PFSK-1 (cell line): ENCODE results near the gene GRIK1.

Experiments used
- FOXP2 ChIP-seq: optimal IDR thresholded peaks from 2 replicates; pipeline ENCODE3; 2011; ENCODE audit warnings: borderline replicate concordance, control low read depth, inconsistent platforms; ENCODE audit not compliant: insufficient read depth; ENCODE audit errors: extremely low read length, extremely low read depth
- POLR2AphosphoS5 ChIP-seq: IDR thresholded peaks from 2 replicates; pipeline ENCODE4 v1.6.1; 2012; ENCODE audit warnings: low read depth, mild to moderate bottlenecking, control low read depth, low read length, moderate library complexity
- REST ChIP-seq, 2 experiments: IDR thresholded peaks; 2 replicates each; pipeline versions ENCODE4 v1.6.1 to v1.8.0; 2011 to 2012; ENCODE audit warnings: low read depth in 2 of 2, low read length in 2 of 2, control low read depth in 1 of 2, inconsistent platforms in 1 of 2, mild to moderate bottlenecking in 1 of 2, moderate library complexity in 1 of 2; ENCODE audit not compliant: insufficient read depth in 1 of 2
- SIN3A ChIP-seq: IDR thresholded peaks from 2 replicates; pipeline ENCODE4 v1.6.1; 2012; ENCODE audit warnings: mild to moderate bottlenecking, low read length, moderate library complexity, borderline replicate concordance; ENCODE audit not compliant: insufficient read depth
- TAF1 ChIP-seq: IDR thresholded peaks from 2 replicates; pipeline ENCODE4 v1.6.1; 2012; ENCODE audit warnings: low read length, control low read depth, borderline replicate concordance; ENCODE audit not compliant: insufficient read depth

GRIK1 gene

DNA sequence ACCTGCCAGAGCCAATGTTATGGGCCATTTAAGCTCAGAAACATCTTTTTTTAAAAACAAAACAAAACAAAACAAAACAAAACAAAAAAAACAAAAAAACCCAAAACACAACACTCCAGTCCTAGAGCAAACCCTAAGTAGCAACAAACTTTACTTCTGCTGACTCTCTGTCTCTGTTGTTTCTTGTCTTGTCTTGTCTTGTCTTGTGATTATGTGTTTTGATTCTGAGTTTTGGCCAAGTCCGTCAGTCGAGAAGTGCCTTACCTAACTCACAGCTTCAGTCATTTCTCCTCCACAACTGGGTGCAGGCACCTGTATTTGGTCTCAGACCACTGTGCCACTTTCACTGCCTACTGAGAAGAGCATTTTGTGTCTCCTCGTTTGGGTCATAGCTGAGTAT lies 333.2 kb downstream of the GRIK1 start:
- TF ChIP-seq FOXP2, result no peak
- TF ChIP-seq SIN3A, result no peak
- TF ChIP-seq REST (IDR thresholded peaks at IDR 0.05; ENCODE audit: insufficient read depth in 1 of 2, low read depth in 2 of 2, low read length in 2 of 2), result no peak
- TF ChIP-seq TAF1, result no peak
- TF ChIP-seq POLR2AphosphoS5, result no peak

GRCh38 chr21:29604076-29604475 lies 335.7 kb downstream of the GRIK1 start:
- TF ChIP-seq FOXP2, result no peak

DNA sequence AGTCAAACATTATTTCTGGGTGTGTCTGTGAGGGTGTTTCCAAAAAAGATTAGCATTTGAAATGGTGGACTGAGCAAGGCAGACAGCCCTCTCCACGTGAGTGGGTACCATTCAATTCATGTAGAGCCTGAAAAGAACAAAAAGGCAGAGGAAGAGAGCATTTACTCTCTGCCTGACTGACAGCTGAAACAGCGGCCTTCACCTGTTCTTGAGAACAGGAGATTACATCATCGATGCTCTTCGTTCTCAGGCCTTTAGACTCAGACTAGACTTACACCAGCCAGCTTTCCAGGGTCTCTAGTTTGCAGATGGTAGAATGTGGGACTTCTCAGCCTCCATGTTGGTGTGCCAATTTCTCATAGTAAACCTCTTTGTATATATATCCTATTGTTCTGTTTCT lies 338.7 kb downstream of the GRIK1 start:
- no peak for TF ChIP-seq POLR2AphosphoS5
- no peak for TF ChIP-seq REST (IDR thresholded peaks at IDR 0.05; ENCODE audit: insufficient read depth in 1 of 2, low read depth in 2 of 2, low read length in 2 of 2)
- TF ChIP-seq SIN3A, result no peak
- no peak for TF ChIP-seq FOXP2
- TF ChIP-seq TAF1, result no peak

GRCh38 chr21:29586696-29587095 lies 353.1 kb downstream of the GRIK1 start:
- no peak for TF ChIP-seq FOXP2

DNA sequence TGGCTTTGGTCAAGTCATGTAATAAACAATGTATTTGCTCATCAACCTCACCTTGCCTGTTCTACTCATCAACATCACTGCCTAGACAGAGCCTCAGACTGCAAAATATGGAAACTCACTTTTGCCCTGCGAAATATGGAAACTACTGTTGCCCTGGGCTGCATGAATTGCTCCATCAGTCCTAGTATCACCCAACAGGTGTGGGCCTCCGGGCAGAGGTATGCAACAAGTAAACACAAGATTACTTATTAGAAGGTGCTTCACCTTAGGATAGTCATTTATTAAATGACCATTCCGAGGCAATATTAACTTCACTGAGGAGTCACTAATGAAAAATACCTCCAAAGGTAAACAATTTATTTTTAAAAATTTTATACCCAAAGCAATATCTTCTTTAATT lies 354.3 kb downstream of the GRIK1 start:
- TF ChIP-seq TAF1 (no peak), REST (IDR thresholded peaks at IDR 0.05; ENCODE audit: insufficient read depth in 1 of 2, low read depth in 2 of 2, low read length in 2 of 2) (no peak), POLR2AphosphoS5 (no peak), FOXP2 (no peak), SIN3A (no peak)

GRCh38 chr21:29583424-29583924 lies 356.3 kb downstream of the GRIK1 start:
- no peak for TF ChIP-seq SIN3A
- TF ChIP-seq POLR2AphosphoS5, result no peak
- no peak for TF ChIP-seq FOXP2
- no peak for TF ChIP-seq TAF1

GRCh38 chr21:29582855-29583254 lies 356.9 kb downstream of the GRIK1 start:
- TF ChIP-seq SIN3A (no peak), FOXP2 (no peak), REST (IDR thresholded peaks at IDR 0.05; ENCODE audit: insufficient read depth in 1 of 2, low read depth in 2 of 2, low read length in 2 of 2) (no peak), POLR2AphosphoS5 (no peak), TAF1 (no peak)
